Urinary bladder (tissue), 4 donors: ENCODE data around the gene MBD6. TPM values are rescaled to one million over a fixed set of nuclear protein-coding genes. Genes with fewer than 3 reads are reported as not detected.
"Not testable (repeated sequence)": the region's sequence is repeated elsewhere in the genome, so short reads cannot be mapped to it uniquely, and the experiment has no call there.

Experiments used
- DNase-seq: peaks from one replicate; pipeline ENCODE4 v3.0.0-alpha.2; 2015; ENCODE audit errors: extremely low spot score
- H3K27ac ChIP-seq: one replicate; pipeline ENCODE4 v1.5.1; 2013; ENCODE audit warnings: low read depth, mild to moderate bottlenecking, moderate library complexity
- H3K36me3 ChIP-seq: one replicate; pipeline ENCODE4 v1.6.1; 2013; ENCODE audit warnings: mild to moderate bottlenecking, moderate library complexity; ENCODE audit not compliant: insufficient read depth
- H3K4me1 ChIP-seq: one replicate; pipeline ENCODE4 v1.6.1; 2013; ENCODE audit warnings: mild to moderate bottlenecking, moderate library complexity; ENCODE audit not compliant: insufficient read depth
- H3K4me3 ChIP-seq: one replicate; pipeline ENCODE4 v1.5.1; 2013; ENCODE audit warnings: low read depth, low read length
- WGBS: extraction: QIAGEN DNeasy Blood & Tissue Kit; methylation state at CpG from one replicate; pipeline ENCODE4 v1.1.7; 2013; 5-methylcytosine and 5-hydroxymethylcytosine counted together
- polyA plus RNA-seq: library from polyadenylated mRNA; stranded (reverse); fragments of 200-250 nt; gene quantifications from one replicate; pipeline ENCODE4 v1.2.3, GENCODE V29; 2013
- total RNA-seq: library from RNA; depleted of rRNA; stranded (reverse); fragments of >200 nt; gene quantifications from one replicate; pipeline ENCODE4 v1.2.3, GENCODE V29; 2014
- donor health status: healthy with polysubstance abuse.
- donor health status: healthy.

Gene MBD6
- total and polyA plus RNA-seq, 2 donors: 9.6 to 31.1 TPM

- H3K4me3 ChIP-seq: peak within 1 kb of the TSS; percentile 50
- WGBS: 3% methylated on average over 52 of the region's 52 CpGs
- no peaks in the 10 kb centered on the region for H3K36me3 ChIP-seq
- H3K4me1 ChIP-seq: no peaks in the 10 kb centered on the region
- DNase-seq: no peak
- no peak within 1 kb of the TSS for H3K27ac ChIP-seq
Observed at GRCh38 chr12:57549909-57550640, 27.5 kb downstream of the MBD6 start, which contains the start of gene KIF5A. Gene KIF5A (plus strand): TSS chr12:57550044. CDS start chr12:57550272, 228 bp downstream.

DNA sequence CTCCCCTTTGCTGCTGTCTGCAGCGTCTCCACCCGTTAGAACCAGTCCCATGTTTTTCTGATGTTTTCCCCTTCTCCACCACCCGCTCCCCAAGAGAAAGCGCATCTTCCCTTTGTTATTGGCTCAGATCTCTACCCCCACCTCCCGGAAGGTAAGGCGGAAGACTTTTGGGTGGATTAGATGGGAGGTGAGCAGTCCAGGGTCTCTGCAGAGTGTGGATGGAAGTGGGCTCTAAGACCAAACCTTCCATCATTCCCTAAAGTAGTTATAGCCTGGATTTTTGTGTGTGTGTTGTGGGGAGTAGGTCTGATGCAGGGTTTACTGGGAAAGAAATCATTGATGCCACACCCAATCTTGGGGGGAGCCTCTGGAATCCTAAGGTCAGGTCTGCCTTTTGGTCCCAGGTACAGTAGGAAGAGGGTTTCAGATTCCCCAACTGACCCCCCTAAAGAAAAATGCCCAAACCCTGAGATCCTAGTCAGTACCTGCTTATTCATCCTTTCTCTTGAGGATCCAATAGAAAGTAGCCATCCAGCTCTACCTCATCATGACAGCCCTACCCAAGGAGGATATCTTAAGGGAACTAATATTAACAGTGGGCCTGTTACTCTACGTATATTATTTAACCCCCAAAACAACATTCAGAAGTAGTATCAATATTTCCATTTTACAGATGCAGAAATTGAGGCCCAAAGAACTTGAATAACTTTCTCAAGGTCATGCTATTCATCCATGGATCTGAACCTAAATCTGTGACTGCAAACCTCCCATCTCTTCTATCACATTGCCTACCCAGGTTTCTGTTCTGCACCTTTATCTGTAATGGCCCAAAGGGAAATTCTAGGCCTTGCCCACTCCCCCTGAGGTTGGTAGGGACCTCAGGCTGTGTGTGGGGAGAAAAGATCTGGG, 28.3 kb downstream of the MBD6 start:
- no peak for DNase-seq
- Histone ChIP-seq H3K4me1 (no peaks in the 10 kb centered on the region), H3K36me3 (no peaks in the 10 kb centered on the region), H3K4me3 (peak overlapping the region; percentile 50), H3K27ac (no peak overlapping the region)
- WGBS: 53% methylated on average over 7 of the region's 7 CpGs

- H3K4me1 ChIP-seq: no peaks in the 10 kb centered on the region
- 69% methylated on average over 3 of the region's 3 CpGs for WGBS
- DNase-seq: no peak
- H3K36me3 ChIP-seq: no peaks in the 10 kb centered on the region
- H3K27ac ChIP-seq: no peak overlapping the region
- no peak overlapping the region for H3K4me3 ChIP-seq
Observed at GRCh38 chr12:57551637-57552305, 29.1 kb downstream of the MBD6 start.

DNA sequence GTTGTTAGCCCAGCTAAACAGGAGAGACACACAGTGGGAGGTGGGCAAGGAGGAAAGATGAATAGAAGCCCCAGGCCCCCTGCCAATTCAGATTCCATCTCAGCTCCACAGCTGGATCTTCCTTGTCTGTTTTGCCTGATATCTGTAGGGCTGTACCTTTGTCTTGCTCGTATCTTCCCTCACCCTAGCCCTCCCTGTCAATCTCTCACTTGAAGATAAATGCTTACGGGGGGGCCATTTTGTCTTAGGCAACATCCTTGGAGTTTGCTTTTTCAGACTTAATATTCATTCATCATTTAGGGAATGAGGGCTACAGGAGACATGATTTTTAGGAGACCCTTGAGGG, 29.7 kb downstream of the MBD6 start:
- no peaks in the 10 kb centered on the region for H3K4me1 ChIP-seq
- H3K36me3 ChIP-seq: no peaks in the 10 kb centered on the region
- no peak for DNase-seq
- WGBS: 64% methylated on average over 2 of the region's 2 CpGs
- no peak overlapping the region for H3K4me3 ChIP-seq
- H3K27ac ChIP-seq: no peak overlapping the region

DNA sequence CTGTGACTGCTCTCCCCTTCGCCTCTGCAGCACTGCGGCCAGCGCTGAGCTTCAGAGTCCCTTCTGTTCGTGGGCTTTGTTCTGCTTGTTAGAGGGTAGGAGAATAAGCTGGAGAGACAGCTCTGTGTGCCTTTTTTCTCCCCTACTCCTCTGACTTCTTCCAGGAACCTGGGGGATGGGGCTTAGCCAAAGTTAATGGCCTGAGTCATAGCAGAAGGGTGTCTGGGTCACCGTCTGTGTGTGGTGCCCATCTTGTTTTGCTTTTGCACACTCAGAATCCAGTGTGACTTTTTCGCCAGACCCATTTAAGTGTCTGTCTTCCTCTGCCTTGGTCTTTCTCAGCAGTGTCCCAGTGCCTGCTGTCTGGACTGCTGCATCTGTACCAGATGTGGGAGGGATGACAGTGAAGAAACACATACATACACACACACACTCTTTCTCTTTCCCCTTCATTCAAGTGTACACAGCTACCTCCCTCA, 30.2 kb downstream of the MBD6 start:
- Histone ChIP-seq H3K4me3 (no peak overlapping the region), H3K27ac (no peak overlapping the region), H3K4me1 (no peaks in the 10 kb centered on the region), H3K36me3 (no peaks in the 10 kb centered on the region)
- 46% methylated on average over 6 of the region's 6 CpGs for WGBS
- no peak for DNase-seq

- Histone ChIP-seq H3K4me3 (no peak overlapping the region), H3K4me1 (no peaks in the 10 kb centered on the region), H3K36me3 (no peaks in the 10 kb centered on the region), H3K27ac (no peak overlapping the region)
- no peak for DNase-seq
- 50% methylated on average over 7 of the region's 7 CpGs for WGBS
Observed at GRCh38 chr12:57553343-57554202, 30.9 kb downstream of the MBD6 start.

DNA sequence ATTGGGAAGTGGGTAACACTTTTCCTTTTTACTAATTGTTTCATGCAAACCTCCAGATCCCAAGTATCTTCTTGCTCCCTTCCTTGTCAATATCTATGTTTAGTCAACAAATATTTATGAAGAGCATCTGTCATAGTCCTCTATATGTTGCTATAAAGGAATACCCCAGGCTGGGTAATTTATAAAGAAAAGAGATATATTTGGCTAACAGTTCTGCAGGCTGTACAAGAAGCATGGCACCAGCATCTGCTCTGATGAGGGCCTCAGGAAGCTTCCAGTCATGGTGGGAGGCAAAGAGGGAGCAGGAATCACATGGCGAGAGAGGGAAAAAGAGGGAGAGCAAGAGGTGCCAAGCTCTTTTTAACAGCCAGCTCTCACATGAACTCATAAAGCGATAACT, 31.8 kb downstream of the MBD6 start:
- Histone ChIP-seq H3K4me3 (no peak overlapping the region), H3K4me1 (no peaks in the 10 kb centered on the region), H3K27ac (no peak overlapping the region), H3K36me3 (no peaks in the 10 kb centered on the region)
- WGBS: 85% methylated on average over 2 of the region's 2 CpGs
- no peak for DNase-seq

DNA sequence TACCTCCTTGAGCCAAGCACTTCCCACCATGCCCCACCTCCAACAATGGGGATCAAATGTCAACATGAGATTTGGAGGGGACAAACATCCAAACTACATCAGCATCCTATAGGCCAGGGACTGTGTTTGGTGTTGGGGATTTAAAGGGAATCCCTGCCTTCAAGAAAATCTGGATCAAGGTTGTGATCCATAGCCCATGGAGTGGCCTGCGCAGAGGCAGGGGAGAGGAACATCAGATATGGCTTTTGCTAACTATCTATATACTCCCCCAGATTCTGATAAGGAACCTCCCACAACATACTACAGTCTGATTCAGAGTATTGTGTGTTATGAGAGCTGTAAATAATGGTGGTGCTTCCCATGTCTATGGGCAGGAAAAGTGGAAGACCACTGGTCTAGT, 32.3 kb downstream of the MBD6 start:
- Histone ChIP-seq H3K36me3 (no peaks in the 10 kb centered on the region), H3K4me1 (no peaks in the 10 kb centered on the region), H3K4me3 (no peak overlapping the region), H3K27ac (no peak overlapping the region)
- DNase-seq: no peak
- 96% methylated on average over 1 of the region's 1 CpG for WGBS

GRCh38 chr12:57558864-57559263, 36.2 kb downstream of the MBD6 start:
- Histone ChIP-seq H3K4me1 (no peaks in the 10 kb centered on the region), H3K36me3 (no peaks in the 10 kb centered on the region), H3K4me3 (no peak overlapping the region), H3K27ac (no peak overlapping the region)
- DNase-seq: no peak
- 81% methylated on average over 4 of the region's 4 CpGs for WGBS

GRCh38 chr12:57560516-57560915, 37.9 kb downstream of the MBD6 start:
- Histone ChIP-seq H3K4me3 (no peak overlapping the region), H3K27ac (no peak overlapping the region), H3K36me3 (no peaks in the 10 kb centered on the region), H3K4me1 (no peaks in the 10 kb centered on the region)
- no peak for DNase-seq
- WGBS: 83% methylated on average over 2 of the region's 2 CpGs

DNA sequence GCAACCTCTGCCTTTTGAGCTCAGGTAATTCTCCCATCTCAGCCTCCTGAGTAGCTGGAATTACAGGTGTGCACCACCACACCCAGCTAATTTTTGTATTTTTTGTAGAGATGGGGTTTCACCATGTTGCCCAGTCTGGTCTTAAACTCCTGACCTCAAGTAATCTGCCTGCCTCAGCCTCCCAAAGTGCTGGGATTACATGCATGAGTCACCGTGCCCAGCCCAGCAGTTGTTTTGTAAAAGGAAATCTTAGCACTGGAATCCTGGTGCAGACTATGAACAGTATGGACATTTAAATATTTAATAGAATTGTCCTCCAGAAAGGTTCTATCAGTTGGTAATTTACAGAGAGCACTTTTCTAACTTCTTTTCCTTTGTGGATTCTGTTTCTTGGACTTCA, 38.5 kb downstream of the MBD6 start:
- H3K4me1 ChIP-seq, DNase-seq, H3K4me3 ChIP-seq, H3K27ac ChIP-seq, H3K36me3 ChIP-seq: not testable (repeated sequence)
- 45% methylated on average over 1 of the region's 1 CpG for WGBS

DNA sequence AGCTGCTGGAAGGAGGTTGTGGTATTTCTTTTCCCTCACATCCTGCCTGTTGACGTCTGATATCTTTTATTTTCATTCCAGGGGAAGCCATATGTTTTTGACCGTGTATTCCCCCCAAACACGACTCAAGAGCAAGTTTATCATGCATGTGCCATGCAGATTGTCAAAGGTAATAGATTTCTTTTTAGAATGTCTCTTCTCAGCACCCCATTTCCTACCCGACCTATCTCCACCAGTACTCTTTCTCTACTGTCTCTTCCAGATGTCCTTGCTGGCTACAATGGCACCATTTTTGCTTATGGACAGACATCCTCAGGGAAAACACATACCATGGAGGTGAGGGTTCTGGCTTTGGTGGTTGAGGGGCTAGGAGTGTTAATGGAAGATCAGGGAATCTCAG, 40.7 kb downstream of the MBD6 start:
- Histone ChIP-seq H3K4me1 (no peaks in the 10 kb centered on the region), H3K27ac (no peak overlapping the region), H3K36me3 (no peaks in the 10 kb centered on the region), H3K4me3 (no peak overlapping the region)
- no peak for DNase-seq
- 28% methylated on average over 4 of the region's 4 CpGs for WGBS

DNA sequence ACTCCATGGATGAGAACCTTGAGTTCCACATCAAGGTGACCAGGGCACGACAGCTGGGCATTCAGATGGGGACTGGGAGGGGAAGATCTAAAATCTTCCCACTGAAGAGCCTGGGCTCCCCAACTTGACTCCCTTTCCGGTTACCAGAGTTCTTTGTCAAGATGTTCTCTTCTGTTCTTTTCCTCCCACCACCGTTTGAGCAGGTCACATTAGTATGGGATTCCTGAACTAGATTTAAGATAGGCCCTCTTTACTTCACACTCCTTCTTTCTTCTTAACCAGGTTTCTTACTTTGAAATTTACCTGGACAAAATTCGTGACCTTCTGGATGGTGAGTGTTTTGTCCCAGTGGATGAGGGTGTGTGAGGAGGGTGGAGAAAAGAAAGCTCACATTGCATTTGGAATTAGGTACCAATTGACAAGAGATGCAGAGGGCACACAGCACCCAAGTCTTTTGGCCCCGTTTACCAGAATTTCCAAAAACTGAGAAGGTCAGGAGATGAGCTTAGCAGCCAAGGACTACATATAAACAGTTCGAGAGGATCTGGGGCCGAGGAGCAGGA, 41.6 kb downstream of the MBD6 start:
- Histone ChIP-seq H3K4me3 (no peak overlapping the region), H3K27ac (no peak overlapping the region), H3K4me1 (no peaks in the 10 kb centered on the region), H3K36me3 (no peaks in the 10 kb centered on the region)
- no peak for DNase-seq
- WGBS: 76% methylated on average over 7 of the region's 7 CpGs
